ENCODE results near the gene ZNF618. TPM values are rescaled to one million over a fixed set of nuclear protein-coding genes. Genes with fewer than 3 reads are reported as not detected.

ZNF618 gene
- 1 to 10 TPM; 2.1 to 6.2 (median 4.1) TPM for total RNA-seq

DNA sequence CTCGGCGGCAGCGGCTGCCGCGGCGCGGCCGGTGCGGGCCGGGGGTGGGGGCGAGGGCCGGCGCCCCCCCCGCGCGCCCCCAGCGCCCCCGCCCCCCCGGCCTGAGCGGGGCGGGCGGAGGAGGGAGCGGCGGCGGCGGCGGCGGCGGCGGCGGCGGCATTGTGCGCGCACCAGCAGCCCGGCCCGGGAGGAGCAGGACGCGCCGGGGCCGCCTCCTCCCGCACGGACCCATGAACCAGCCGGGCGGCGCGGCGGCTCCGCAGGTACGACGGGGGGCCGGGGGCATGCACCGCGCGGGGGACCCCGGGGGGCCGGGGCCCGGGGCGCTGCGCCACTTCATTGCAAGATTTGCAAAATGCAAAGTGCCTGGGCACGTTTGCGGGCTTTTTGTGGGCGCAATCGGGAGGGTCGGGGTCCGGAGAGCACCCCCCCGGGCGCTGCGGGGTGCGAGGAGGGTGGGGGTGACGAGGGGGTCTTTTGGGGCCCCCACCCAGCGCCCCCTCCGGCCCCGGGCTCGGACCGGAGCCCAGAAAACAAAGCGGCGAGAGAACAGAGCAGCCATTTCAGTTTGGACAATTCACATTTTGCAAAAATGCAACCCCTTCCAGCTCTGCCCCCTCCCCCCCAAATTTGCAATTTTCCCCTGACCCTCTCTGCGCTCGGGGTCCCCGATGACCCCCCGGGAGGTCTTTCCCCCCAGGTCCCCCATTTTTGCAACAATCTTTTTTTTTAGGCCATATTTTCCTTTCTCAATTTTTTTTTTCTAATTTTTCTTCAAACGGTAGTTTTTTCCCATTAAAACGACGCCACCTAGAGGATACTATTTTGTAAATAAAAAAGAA lies at the start of gene ZNF618:
Gene ZNF618 (plus strand): TSS at position 159 of the 842 bp plus-strand sequence. CDS start 72 bp downstream, at position 231.
- ATAC-seq, result peak; percentile 66
- TF ChIP-seq CTCF (IDR thresholded peaks at IDR 0.05) (peak in 3 of 4 experiments; percentile 29 to 57 (median 39)), EP300 (IDR thresholded peaks at IDR 0.05) (no peak)
- Histone ChIP-seq H3K27ac (peak within 1 kb of the TSS in 3 of 4 donors; percentile 72 to 84 (median 74)), H3K36me3 (no peaks in the 10 kb centered on the region), H3K4me1 (peaks cover 0 to 22% (median 3%) of the 10 kb centered on the region in 3 donors), H3K9me3 (no peaks in the 10 kb centered on the region), H3K4me3 (peak within 1 kb of the TSS; percentile 94), H3K27me3 (no peaks in the 10 kb centered on the region)
- WGBS, 2 donors (ENCODE audit: low coverage in 1 of 2), result 0% methylated on average over 10 of the region's 84 CpGs; no CpG with 5 or more reads in 1 of the 2 donors

GRCh38 chr9:113828221-113828620 lies 47.9 kb upstream of the ZNF618 start:
- 20 to 37% methylated on average over 1 of the region's 1 CpG for WGBS, 2 donors (ENCODE audit: low coverage in 1 of 2)

DNA sequence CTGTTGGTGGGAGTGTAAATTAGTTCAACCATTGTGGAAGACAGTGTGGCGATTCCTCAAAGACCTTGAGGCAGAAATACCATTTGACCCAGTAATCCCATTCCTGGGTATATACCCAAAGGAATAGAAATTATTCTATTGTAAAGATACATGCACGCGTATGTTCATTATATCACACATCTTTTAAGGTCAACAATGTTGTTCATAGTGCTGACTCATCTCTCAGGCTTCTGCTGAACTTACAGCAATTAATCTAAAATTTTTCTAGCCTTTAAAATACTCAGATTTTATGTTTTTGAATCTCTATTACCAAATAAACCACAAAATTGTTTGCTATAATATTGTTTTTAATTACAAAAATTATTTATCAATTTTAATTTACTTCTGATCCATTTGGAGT lies 38.8 kb upstream of the ZNF618 start:
- peaks cover 0 to 16% (median 0%) of the 10 kb centered on the region in 3 donors for H3K9me3 ChIP-seq
- TF ChIP-seq POLR2A (IDR thresholded peaks at IDR 0.05), result no peak
- H3K36me3 ChIP-seq, result no peaks in the 10 kb centered on the region
- H3K4me1 ChIP-seq, result no peaks in the 10 kb centered on the region
- ATAC-seq, result no peak
- H3K27me3 ChIP-seq, result no peaks in the 10 kb centered on the region
- H3K27ac ChIP-seq, result no peak overlapping the region
- H3K4me3 ChIP-seq, result no peak overlapping the region
- WGBS, 2 donors (ENCODE audit: low coverage in 1 of 2), result 93% methylated on average over 3 of the region's 3 CpGs

More at GRCh38 chr9:113828221-113828620, 47.9 kb upstream of the ZNF618 start:
- no peak overlapping the region for H3K4me3 ChIP-seq
- no peaks in the 10 kb centered on the region for H3K36me3 ChIP-seq
- no peak for ATAC-seq
- peaks cover 0 to 28% (median 0%) of the 10 kb centered on the region in 3 donors for H3K9me3 ChIP-seq
- TF ChIP-seq POLR2A (IDR thresholded peaks at IDR 0.05), result no peak
- TF ChIP-seq POLR2AphosphoS5 (IDR thresholded peaks at IDR 0.05), result no peak
- TF ChIP-seq CTCF (IDR thresholded peaks at IDR 0.05), result no peak
- TF ChIP-seq EP300 (IDR thresholded peaks at IDR 0.05), result no peak
- no peaks in the 10 kb centered on the region for H3K4me1 ChIP-seq
- H3K27me3 ChIP-seq, result no peaks in the 10 kb centered on the region
- no peak overlapping the region for H3K27ac ChIP-seq

- H3K27ac ChIP-seq, result no peak overlapping the region
- ATAC-seq, result no peak
- peaks cover 0 to 9% (median 0%) of the 10 kb centered on the region in 3 donors for H3K9me3 ChIP-seq
- H3K27me3 ChIP-seq, result no peaks in the 10 kb centered on the region
- no peak overlapping the region for H3K4me3 ChIP-seq
- WGBS, 2 donors (ENCODE audit: low coverage in 1 of 2), result 51 to 63% methylated on average over 3 of the region's 3 CpGs
- TF ChIP-seq POLR2AphosphoS5 (IDR thresholded peaks at IDR 0.05), result no peak
- TF ChIP-seq POLR2A (IDR thresholded peaks at IDR 0.05), result no peak
- no peak for TF ChIP-seq CTCF (IDR thresholded peaks at IDR 0.05)
- no peak for TF ChIP-seq EP300 (IDR thresholded peaks at IDR 0.05)
- no peaks in the 10 kb centered on the region for H3K36me3 ChIP-seq
- no peaks in the 10 kb centered on the region for H3K4me1 ChIP-seq
Observed at GRCh38 chr9:113842086-113842485, 34.0 kb upstream of the ZNF618 start.

- H3K27me3 ChIP-seq, result no peaks in the 10 kb centered on the region
- peaks cover 0 to 9% (median 0%) of the 10 kb centered on the region in 3 donors for H3K9me3 ChIP-seq
- no peak for ATAC-seq
- H3K27ac ChIP-seq, result no peak overlapping the region
- 75 to 92% methylated on average over 1 of the region's 1 CpG for WGBS, 2 donors (ENCODE audit: low coverage in 1 of 2)
- H3K36me3 ChIP-seq, result no peaks in the 10 kb centered on the region
- no peak overlapping the region for H3K4me3 ChIP-seq
- TF ChIP-seq POLR2AphosphoS5 (IDR thresholded peaks at IDR 0.05) (no peak), EP300 (IDR thresholded peaks at IDR 0.05) (no peak), POLR2A (IDR thresholded peaks at IDR 0.05) (no peak), CTCF (IDR thresholded peaks at IDR 0.05) (no peak)
- H3K4me1 ChIP-seq, result no peaks in the 10 kb centered on the region
Observed at GRCh38 chr9:113844466-113844865, 31.6 kb upstream of the ZNF618 start.
